ENCODE measurements around the gene GSTT4.
"Not testable (repeated sequence)": the region's sequence is repeated elsewhere in the genome, so short reads cannot be mapped to it uniquely, and the experiment has no call there.

GSTT4 gene

DNA sequence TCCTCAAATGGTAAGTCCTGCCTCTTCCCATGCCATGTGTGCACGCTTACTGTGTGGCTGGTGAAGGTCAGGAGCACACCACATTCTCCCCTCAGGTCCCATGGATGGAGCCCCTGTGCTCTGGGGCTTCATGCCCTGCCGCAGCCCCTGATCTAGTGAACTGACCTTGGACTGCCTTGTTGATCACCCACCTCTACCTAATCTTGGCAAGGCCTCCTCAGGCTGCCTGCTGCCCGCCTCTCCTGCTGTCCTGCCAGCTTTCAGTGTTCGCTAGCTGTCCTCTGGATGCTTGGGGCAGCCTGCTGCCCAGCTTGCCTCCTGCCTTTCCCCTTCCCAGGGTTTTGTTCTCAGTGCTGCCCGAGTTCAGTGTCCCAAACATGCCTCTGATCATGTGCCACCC lies 44.0 kb upstream of the GSTT4 start:
- no peaks in the 10 kb centered on the region for H3K4me1 ChIP-seq
- H3K9me3 ChIP-seq: no peaks in the 10 kb centered on the region
- no peaks in the 10 kb centered on the region for H3K27me3 ChIP-seq
- H3K4me3 ChIP-seq (ENCODE audit: low read depth, low read length): no peak overlapping the region
- DNase-seq: no peak
- TF ChIP-seq, protein P1, sequence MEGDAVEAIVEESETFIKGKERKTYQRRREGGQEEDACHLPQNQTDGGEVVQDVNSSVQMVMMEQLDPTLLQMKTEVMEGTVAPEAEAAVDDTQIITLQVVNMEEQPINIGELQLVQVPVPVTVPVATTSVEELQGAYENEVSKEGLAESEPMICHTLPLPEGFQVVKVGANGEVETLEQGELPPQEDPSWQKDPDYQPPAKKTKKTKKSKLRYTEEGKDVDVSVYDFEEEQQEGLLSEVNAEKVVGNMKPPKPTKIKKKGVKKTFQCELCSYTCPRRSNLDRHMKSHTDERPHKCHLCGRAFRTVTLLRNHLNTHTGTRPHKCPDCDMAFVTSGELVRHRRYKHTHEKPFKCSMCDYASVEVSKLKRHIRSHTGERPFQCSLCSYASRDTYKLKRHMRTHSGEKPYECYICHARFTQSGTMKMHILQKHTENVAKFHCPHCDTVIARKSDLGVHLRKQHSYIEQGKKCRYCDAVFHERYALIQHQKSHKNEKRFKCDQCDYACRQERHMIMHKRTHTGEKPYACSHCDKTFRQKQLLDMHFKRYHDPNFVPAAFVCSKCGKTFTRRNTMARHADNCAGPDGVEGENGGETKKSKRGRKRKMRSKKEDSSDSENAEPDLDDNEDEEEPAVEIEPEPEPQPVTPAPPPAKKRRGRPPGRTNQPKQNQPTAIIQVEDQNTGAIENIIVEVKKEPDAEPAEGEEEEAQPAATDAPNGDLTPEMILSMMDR (IDR thresholded peaks at IDR 0.05; ENCODE audit: low read depth, low read length): no peak
- peaks cover 43% of the 10 kb centered on the region for H3K36me3 ChIP-seq

DNA sequence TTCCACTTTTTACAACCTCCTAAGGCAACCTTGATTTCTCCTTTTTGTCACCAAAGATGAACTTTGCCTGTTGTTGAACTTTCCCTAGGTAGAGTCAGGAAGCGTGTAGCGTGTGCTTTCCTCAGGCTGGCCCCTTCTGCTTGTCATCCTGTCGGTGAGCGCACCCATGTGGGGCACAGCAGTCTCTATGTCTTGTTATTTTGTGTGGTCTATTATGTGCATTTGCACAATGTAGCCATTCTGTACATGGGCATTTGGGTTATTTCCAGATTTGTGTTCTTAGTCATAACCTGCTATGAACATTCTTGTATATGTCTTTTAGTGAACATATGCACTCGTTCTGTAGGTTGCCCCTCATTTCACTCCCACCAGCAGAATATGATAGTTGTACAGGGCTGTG lies 40.8 kb upstream of the GSTT4 start:
- H3K9me3 ChIP-seq: no peaks in the 10 kb centered on the region
- H3K4me1 ChIP-seq: no peaks in the 10 kb centered on the region
- H3K4me3 ChIP-seq (ENCODE audit: low read depth, low read length): no peak overlapping the region
- TF ChIP-seq, protein P1 (IDR thresholded peaks at IDR 0.05; ENCODE audit: low read depth, low read length): no peak
- H3K36me3 ChIP-seq: peaks cover 46% of the 10 kb centered on the region
- DNase-seq: no peak
- H3K27me3 ChIP-seq: no peaks in the 10 kb centered on the region

DNA sequence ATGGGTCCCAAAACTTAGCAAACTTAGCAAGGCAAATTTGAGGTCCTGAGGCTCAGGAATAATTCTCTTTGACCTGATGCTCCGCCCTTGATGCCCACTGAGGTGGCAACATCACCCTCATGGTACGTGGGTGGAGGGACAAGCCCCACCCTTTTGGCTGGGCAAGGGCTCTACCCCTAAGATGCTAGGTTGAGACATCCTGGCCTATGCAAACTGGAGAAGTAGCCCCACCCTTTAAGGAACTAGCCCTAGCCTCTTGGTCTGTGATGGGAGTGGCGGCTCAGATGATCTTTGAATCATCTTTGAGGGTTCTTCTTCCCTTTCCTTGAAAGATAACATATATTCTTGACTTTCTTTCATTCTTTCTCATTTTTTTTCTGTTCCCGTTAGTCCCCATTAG lies 38.7 kb upstream of the GSTT4 start:
- Histone ChIP-seq H3K4me1 (no peaks in the 10 kb centered on the region), H3K27me3 (no peaks in the 10 kb centered on the region), H3K36me3 (peaks cover 45% of the 10 kb centered on the region), H3K9me3 (no peaks in the 10 kb centered on the region), H3K4me3 (ENCODE audit: low read depth, low read length) (no peak overlapping the region)
- TF ChIP-seq, protein P1 (IDR thresholded peaks at IDR 0.05; ENCODE audit: low read depth, low read length): no peak
- no peak for DNase-seq

DNA sequence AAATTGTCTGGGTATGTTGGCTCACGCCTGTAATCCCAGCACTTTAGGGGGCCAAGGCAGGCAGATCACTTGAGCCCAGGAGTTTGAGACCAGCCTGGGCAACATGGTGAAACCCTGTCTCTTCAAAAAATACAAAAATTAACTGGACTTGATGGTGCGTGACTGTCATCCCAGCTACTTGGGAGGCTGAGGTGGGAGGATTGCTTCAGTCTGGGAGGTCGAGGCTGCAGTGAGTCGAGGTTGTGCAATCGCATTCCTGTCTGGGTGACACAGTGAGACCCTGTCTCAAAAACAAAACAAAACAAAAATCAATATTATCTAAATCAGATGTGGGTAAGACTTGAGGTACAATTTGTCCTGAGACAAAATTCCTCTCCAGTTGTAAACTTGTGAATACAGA lies 38.2 kb upstream of the GSTT4 start:
- not testable (repeated sequence) for H3K27me3 ChIP-seq; H3K4me3 ChIP-seq (ENCODE audit: low read depth, low read length); DNase-seq; H3K9me3 ChIP-seq; H3K4me1 ChIP-seq
- H3K36me3 ChIP-seq: peaks cover 44% of the 10 kb centered on the region

DNA sequence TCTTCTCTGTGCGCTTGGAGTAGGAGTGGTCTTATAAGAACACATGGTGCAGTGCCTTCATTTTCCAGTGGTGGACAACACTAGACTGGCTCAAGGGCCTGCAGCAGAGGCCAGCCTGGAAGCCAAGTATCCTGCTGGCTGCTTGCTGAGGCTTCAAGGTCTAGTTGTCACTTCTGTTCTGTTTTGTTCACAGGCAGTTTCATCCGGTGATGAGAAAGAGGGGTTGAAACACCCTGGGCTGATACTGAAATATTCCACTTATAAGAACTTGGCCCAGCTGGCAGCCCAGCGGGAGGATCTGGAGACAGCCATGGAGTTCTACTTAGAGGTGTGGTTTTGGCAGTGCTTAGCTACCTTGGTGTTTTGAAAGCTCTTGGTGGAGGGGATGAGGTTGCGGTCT lies 35.7 kb upstream of the GSTT4 start:
- Histone ChIP-seq H3K4me3 (ENCODE audit: low read depth, low read length) (no peak overlapping the region), H3K36me3 (peaks cover 50% of the 10 kb centered on the region), H3K4me1 (no peaks in the 10 kb centered on the region), H3K27me3 (no peaks in the 10 kb centered on the region), H3K9me3 (no peaks in the 10 kb centered on the region)
- DNase-seq: no peak
- TF ChIP-seq, protein P1 (IDR thresholded peaks at IDR 0.05; ENCODE audit: low read depth, low read length): no peak

DNA sequence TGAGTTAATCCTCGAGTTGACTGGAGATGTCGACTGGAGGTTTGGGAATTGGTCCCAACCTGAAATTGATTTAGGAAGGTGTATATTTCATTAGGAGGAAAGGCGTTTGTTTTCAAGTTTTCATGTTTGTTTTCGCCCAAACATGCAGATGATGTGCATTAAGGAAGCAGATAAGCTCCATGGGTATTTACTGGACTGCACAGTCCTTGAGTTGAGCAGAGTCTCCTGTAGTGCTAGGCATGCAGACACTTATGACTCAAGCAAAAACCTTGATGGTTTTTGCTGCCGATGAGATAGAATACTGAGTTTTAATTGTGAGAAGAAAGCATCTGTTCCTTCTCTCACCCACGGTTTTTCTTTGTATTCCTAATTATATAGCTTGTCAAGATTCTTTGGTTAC lies 33.8 kb upstream of the GSTT4 start:
- Histone ChIP-seq H3K4me1 (no peaks in the 10 kb centered on the region), H3K36me3 (peaks cover 50% of the 10 kb centered on the region), H3K4me3 (ENCODE audit: low read depth, low read length) (no peak overlapping the region), H3K9me3 (no peaks in the 10 kb centered on the region), H3K27me3 (no peaks in the 10 kb centered on the region)
- TF ChIP-seq, protein P1 (IDR thresholded peaks at IDR 0.05; ENCODE audit: low read depth, low read length): no peak
- no peak for DNase-seq
